Suprapubic skin (tissue), 4 donors: ENCODE measurements around the gene TARBP1. TPM values are rescaled to one million over a fixed set of nuclear protein-coding genes. Genes with fewer than 3 reads are reported as not detected.

Source experiments
- DNase-seq, 2 donors: peaks; one replicate each; pipeline ENCODE4 v3.0.0-alpha.2; 2019; ENCODE audit warnings: low spot score in 2 of 2
- H3K27ac ChIP-seq: fragments of 200-600 bp; sonication (generic); one replicate; pipeline ENCODE4 v1.5.1; 2019
- H3K27me3 ChIP-seq: fragments of 200-600 bp; sonication (generic); one replicate; pipeline ENCODE4 v1.5.1; 2019
- H3K36me3 ChIP-seq: fragments of 200-600 bp; sonication (generic); one replicate; pipeline ENCODE4 v1.5.1; 2019
- H3K4me1 ChIP-seq: fragments of 200-600 bp; sonication (generic); one replicate; pipeline ENCODE4 v1.5.1; 2019
- H3K4me3 ChIP-seq: fragments of 200-600 bp; sonication (generic); one replicate; pipeline ENCODE4 v1.5.1; 2019; ENCODE audit warnings: mild to moderate bottlenecking
- H3K9me3 ChIP-seq: fragments of 200-600 bp; sonication (generic); one replicate; pipeline ENCODE4 v1.5.1; 2019
- CTCF ChIP-seq, 2 donors: fragments of 200-600 bp in 1 of 2; fragments of 450-650 bp in 1 of 2; sonication (generic) in 1 of 2; IDR thresholded peaks; one replicate each; pipeline ENCODE4 v1.5.1; 2016 to 2019; ENCODE audit warnings: antibody characterized with exemption in 2 of 2, mild to moderate bottlenecking in 1 of 2, moderate library complexity in 1 of 2
- EP300 ChIP-seq: sonication (generic); formaldehyde crosslinking; IDR thresholded peaks from one replicate; pipeline ENCODE4 v1.6.1; 2017; ENCODE audit warnings: antibody characterized with exemption
- POLR2A ChIP-seq, 2 donors: fragments of 450-650 bp; IDR thresholded peaks; one replicate each; pipeline ENCODE4 v1.6.1; 2017; ENCODE audit warnings: antibody characterized with exemption in 2 of 2, mild to moderate bottlenecking in 2 of 2, moderate library complexity in 2 of 2
- POLR2AphosphoS5 ChIP-seq, 3 donors: sonication (generic); formaldehyde crosslinking; IDR thresholded peaks; one replicate each; pipeline ENCODE4 v1.6.1; 2017; ENCODE audit warnings: antibody characterized with exemption in 3 of 3
- whole genome bisulfite sequencing: methylation state at CpG from one replicate; pipeline ENCODE4 v1.1.5; 2018; 5-methylcytosine and 5-hydroxymethylcytosine counted together
- total RNA-seq, 4 donors: library from RNA; depleted of rRNA; stranded (reverse); fragments of >200 nt; gene quantifications; one replicate each; pipeline ENCODE4 v1.1.0, GENCODE V29; 2016

TARBP1 gene
- total RNA-seq, 4 donors from 2014 or later, result 21.1 to 78.2 (median 23.5) TPM

DNA sequence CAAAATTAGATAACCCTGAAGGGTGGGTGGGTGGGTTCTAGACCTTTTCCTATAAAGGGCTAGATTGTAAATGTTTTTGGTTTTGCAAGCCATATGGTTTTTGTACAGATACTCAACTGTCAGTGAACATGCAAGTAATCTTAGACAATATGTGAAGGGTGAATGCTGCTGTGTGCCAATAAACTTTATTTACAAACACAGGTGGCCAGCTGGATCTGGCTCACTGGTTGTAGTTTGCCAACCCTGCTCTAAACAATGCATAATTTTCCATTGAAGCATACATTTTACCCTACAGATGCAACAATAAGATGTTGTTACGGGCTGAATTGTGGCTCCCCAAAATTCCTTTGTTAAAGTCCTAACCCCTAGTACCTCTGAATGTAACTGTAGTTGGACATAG lies 18.6 kb upstream of the TARBP1 start:
- DNase-seq, result no peak
- Histone ChIP-seq H3K36me3 (no peaks in the 10 kb centered on the region), H3K27ac (no peak overlapping the region), H3K27me3 (no peaks in the 10 kb centered on the region), H3K4me1 (peaks cover 27% of the 10 kb centered on the region), H3K4me3 (no peak overlapping the region), H3K9me3 (no peaks in the 10 kb centered on the region)
- TF ChIP-seq EP300, result no peak
- TF ChIP-seq POLR2A (IDR thresholded peaks at IDR 0.05), result no peak
- no peak for TF ChIP-seq POLR2AphosphoS5 (IDR thresholded peaks at IDR 0.05)
- no peak for TF ChIP-seq CTCF (IDR thresholded peaks at IDR 0.05)
- WGBS, result 100% methylated on average over 1 of the region's 1 CpG

DNA sequence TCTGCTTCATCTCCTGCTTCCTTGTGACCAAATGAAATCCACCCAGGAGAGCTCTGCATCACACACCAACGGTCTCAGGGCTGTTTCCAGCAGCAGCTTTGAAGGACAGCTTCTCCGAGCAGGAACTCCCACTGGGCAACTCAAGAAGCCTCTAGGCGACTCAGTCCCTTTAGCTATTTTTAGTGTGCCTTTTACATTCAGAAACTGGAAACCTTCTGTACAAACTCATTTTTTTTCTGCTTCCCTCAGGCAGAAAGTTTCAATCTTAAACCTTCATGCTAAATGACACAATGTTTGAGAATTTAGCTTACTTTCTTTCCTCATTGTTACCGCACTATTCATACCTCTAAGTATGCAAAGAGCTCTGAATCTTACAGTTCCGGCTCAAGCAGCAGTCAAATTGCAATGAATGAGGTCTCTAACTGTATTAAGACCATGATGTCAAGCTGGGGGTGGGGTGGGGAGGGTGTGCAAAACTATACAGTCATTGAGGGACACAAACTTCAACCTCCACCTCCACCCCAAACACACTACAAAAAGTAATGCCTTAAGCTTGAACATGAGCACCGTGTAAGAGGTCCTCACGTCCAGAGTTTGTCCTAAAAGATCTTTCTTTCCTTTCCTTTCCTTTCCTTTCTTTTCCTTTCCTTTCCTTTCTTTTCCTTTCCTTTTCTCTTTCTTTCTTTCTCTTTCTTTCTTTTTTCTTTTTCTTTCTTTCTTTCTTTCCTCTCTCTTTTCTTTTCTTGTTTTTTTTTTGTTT lies 16.4 kb upstream of the TARBP1 start:
- H3K4me3 ChIP-seq, result no peak overlapping the region
- no peak for DNase-seq
- no peaks in the 10 kb centered on the region for H3K27me3 ChIP-seq
- H3K27ac ChIP-seq, result no peak overlapping the region
- H3K4me1 ChIP-seq, result peaks cover 23% of the 10 kb centered on the region
- TF ChIP-seq CTCF (IDR thresholded peaks at IDR 0.05) (no peak), POLR2AphosphoS5 (IDR thresholded peaks at IDR 0.05) (no peak), POLR2A (IDR thresholded peaks at IDR 0.05) (no peak), EP300 (no peak)
- 66% methylated on average over 7 of the region's 7 CpGs for WGBS
- no peaks in the 10 kb centered on the region for H3K9me3 ChIP-seq
- no peaks in the 10 kb centered on the region for H3K36me3 ChIP-seq

DNA sequence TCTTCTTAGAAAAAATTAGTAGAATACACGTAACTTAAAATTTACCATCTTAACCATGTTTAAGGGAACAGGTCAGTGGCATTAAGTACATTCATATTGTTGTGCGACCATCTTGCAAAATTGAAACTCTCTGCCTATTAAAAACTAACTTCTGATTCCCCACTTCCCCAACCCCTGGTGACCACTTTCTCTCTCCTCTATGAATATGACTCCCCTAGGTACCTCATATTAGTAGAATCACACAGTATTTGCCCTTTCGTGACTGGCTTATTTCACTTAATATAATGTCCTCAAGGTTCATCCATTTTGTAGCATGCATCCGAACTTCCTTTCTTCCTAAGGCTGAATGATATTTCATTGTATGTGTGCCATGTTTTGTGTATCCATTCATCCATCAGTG lies 15.1 kb upstream of the TARBP1 start:
- 97% methylated on average over 4 of the region's 4 CpGs for WGBS
- H3K4me1 ChIP-seq, result peaks cover 14% of the 10 kb centered on the region
- no peaks in the 10 kb centered on the region for H3K36me3 ChIP-seq
- no peaks in the 10 kb centered on the region for H3K9me3 ChIP-seq
- no peaks in the 10 kb centered on the region for H3K27me3 ChIP-seq
- no peak overlapping the region for H3K27ac ChIP-seq
- TF ChIP-seq POLR2A (IDR thresholded peaks at IDR 0.05), result no peak
- TF ChIP-seq CTCF (IDR thresholded peaks at IDR 0.05), result no peak
- TF ChIP-seq POLR2AphosphoS5 (IDR thresholded peaks at IDR 0.05), result no peak
- TF ChIP-seq EP300, result no peak
- DNase-seq, result no peak
- H3K4me3 ChIP-seq, result no peak overlapping the region

DNA sequence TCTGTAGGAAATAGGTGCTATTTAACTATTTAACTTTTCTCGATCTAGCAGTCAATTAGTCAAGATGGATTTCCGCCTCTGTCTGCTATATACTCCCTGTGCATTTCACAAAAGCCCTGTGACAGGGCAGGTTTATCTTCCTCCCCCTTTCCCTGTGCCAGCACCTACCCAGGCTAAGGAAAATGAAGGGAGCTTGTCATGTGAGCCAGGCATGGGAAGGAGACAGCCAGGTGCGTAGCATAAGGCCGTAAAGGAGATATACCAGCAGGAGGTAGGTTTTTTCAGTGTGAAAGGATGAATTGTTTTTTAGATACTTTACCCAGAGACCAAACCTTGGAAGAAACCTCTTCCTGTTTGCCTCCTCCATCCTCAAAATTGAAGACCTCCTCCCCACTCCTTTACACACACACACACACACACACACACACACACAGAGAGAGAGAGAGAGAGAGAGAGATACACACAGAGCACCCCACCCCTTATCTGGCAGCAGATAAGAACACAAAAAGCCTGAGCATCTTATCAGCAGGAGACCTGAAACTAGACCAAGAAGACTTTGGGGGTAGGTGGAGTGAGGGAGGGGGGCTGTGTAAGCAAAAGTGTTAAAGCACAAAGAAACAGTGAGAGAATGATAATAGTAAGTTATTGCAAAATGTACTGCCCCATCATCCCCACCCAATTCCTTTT lies 12.0 kb upstream of the TARBP1 start:
- TF ChIP-seq EP300 (no peak), POLR2A (IDR thresholded peaks at IDR 0.05) (no peak), POLR2AphosphoS5 (IDR thresholded peaks at IDR 0.05) (no peak), CTCF (IDR thresholded peaks at IDR 0.05) (no peak)
- Histone ChIP-seq H3K4me1 (peaks cover 21% of the 10 kb centered on the region), H3K4me3 (no peak overlapping the region), H3K9me3 (no peaks in the 10 kb centered on the region), H3K36me3 (no peaks in the 10 kb centered on the region), H3K27me3 (no peaks in the 10 kb centered on the region), H3K27ac (no peak overlapping the region)
- WGBS, result 92% methylated on average over 4 of the region's 4 CpGs
- no peak for DNase-seq

GRCh38 chr1:234489698-234490077 lies 10.7 kb upstream of the TARBP1 start:
- H3K4me3 ChIP-seq, result no peak overlapping the region
- H3K27me3 ChIP-seq, result no peaks in the 10 kb centered on the region
- 54% methylated on average over 2 of the region's 2 CpGs for WGBS
- TF ChIP-seq POLR2A (IDR thresholded peaks at IDR 0.05), result no peak
- no peak for TF ChIP-seq EP300
- TF ChIP-seq CTCF (IDR thresholded peaks at IDR 0.05), result no peak
- TF ChIP-seq POLR2AphosphoS5 (IDR thresholded peaks at IDR 0.05), result no peak
- H3K27ac ChIP-seq, result no peak overlapping the region
- no peak for DNase-seq
- H3K36me3 ChIP-seq, result no peaks in the 10 kb centered on the region
- H3K4me1 ChIP-seq, result peaks cover 17% of the 10 kb centered on the region
- no peaks in the 10 kb centered on the region for H3K9me3 ChIP-seq
